Skeletal muscle satellite cell (primary cell): Measurements from ENCODE around the gene ARHGAP42.

Experiments
- H3K27me3 ChIP-seq: 2 replicates; pipeline ENCODE4 v1.7.0; 2013; ENCODE audit warnings: low read length; ENCODE audit not compliant: control insufficient read depth, insufficient read depth
- H3K36me3 ChIP-seq: 2 replicates; pipeline ENCODE4 v1.7.0; 2013; ENCODE audit warnings: mild to moderate bottlenecking, control low read depth, low read length; ENCODE audit not compliant: insufficient read depth
- H3K4me1 ChIP-seq: 2 replicates; pipeline ENCODE4 v1.7.0; 2013; ENCODE audit warnings: low read length; ENCODE audit not compliant: control insufficient read depth, insufficient read depth
- H3K4me2 ChIP-seq: 2 replicates; pipeline ENCODE4 v1.7.0; 2013; ENCODE audit warnings: mild to moderate bottlenecking, low read length
- H3K4me3 ChIP-seq: 2 replicates; pipeline ENCODE4 v1.7.0; 2013; ENCODE audit warnings: low read length
- H3K9ac ChIP-seq: 2 replicates; pipeline ENCODE4 v1.7.0; 2013; ENCODE audit warnings: mild to moderate bottlenecking, low read depth, low read length, moderate library complexity
- H3K9me3 ChIP-seq: replicated peaks from 2 replicates; pipeline ENCODE4 v1.7.0; 2013; ENCODE audit warnings: mild to moderate bottlenecking, control low read depth, low read length

ARHGAP42 gene

GRCh38 chr11:100810666-100811065 lies 123.6 kb downstream of the ARHGAP42 start:
- no peaks in the 10 kb centered on the region for H3K36me3 ChIP-seq
- H3K27me3 ChIP-seq, result no peaks in the 10 kb centered on the region
- peaks cover 24% of the 10 kb centered on the region for H3K4me1 ChIP-seq
- no peak overlapping the region for H3K9ac ChIP-seq
- no peak overlapping the region for H3K4me3 ChIP-seq
- H3K4me2 ChIP-seq, result no peak overlapping the region
- no peaks in the 10 kb centered on the region for H3K9me3 ChIP-seq

- H3K27me3 ChIP-seq, result no peaks in the 10 kb centered on the region
- no peak overlapping the region for H3K4me2 ChIP-seq
- H3K9ac ChIP-seq, result no peak overlapping the region
- no peaks in the 10 kb centered on the region for H3K36me3 ChIP-seq
- peaks cover 24% of the 10 kb centered on the region for H3K4me1 ChIP-seq
- no peak overlapping the region for H3K4me3 ChIP-seq
- H3K9me3 ChIP-seq, result no peaks in the 10 kb centered on the region
Observed at GRCh38 chr11:100812517-100812916, 125.4 kb downstream of the ARHGAP42 start.

- H3K4me3 ChIP-seq, result no peak overlapping the region
Observed at GRCh38 chr11:100815787-100816330, 128.8 kb downstream of the ARHGAP42 start.

GRCh38 chr11:100816823-100817222 lies 129.7 kb downstream of the ARHGAP42 start:
- H3K4me1 ChIP-seq, result peaks cover 6% of the 10 kb centered on the region
- H3K4me3 ChIP-seq, result no peak overlapping the region
- H3K4me2 ChIP-seq, result no peak overlapping the region
- no peak overlapping the region for H3K9ac ChIP-seq
- no peaks in the 10 kb centered on the region for H3K27me3 ChIP-seq
- no peaks in the 10 kb centered on the region for H3K36me3 ChIP-seq
- H3K9me3 ChIP-seq, result no peaks in the 10 kb centered on the region

More at GRCh38 chr11:100815787-100816330, 128.8 kb downstream of the ARHGAP42 start:
- peaks cover 6% of the 10 kb centered on the region for H3K4me1 ChIP-seq
- no peaks in the 10 kb centered on the region for H3K36me3 ChIP-seq
- H3K4me2 ChIP-seq, result no peak overlapping the region
- H3K9me3 ChIP-seq, result no peaks in the 10 kb centered on the region
- H3K27me3 ChIP-seq, result no peaks in the 10 kb centered on the region
- no peak overlapping the region for H3K9ac ChIP-seq

GRCh38 chr11:100817620-100818019 lies 130.5 kb downstream of the ARHGAP42 start:
- Histone ChIP-seq H3K4me3 (no peak overlapping the region), H3K27me3 (no peaks in the 10 kb centered on the region), H3K9ac (no peak overlapping the region), H3K4me1 (peaks cover 6% of the 10 kb centered on the region), H3K36me3 (no peaks in the 10 kb centered on the region), H3K9me3 (no peaks in the 10 kb centered on the region), H3K4me2 (no peak overlapping the region)

GRCh38 chr11:100820621-100821020 lies 133.5 kb downstream of the ARHGAP42 start:
- Histone ChIP-seq H3K36me3 (no peaks in the 10 kb centered on the region), H3K4me1 (peaks cover 11% of the 10 kb centered on the region)

GRCh38 chr11:100821198-100821597 lies 134.1 kb downstream of the ARHGAP42 start:
- peaks cover 11% of the 10 kb centered on the region for H3K4me1 ChIP-seq
- no peak overlapping the region for H3K9ac ChIP-seq
- H3K4me3 ChIP-seq, result no peak overlapping the region
- no peaks in the 10 kb centered on the region for H3K27me3 ChIP-seq
- H3K4me2 ChIP-seq, result no peak overlapping the region
- H3K36me3 ChIP-seq, result no peaks in the 10 kb centered on the region
- no peaks in the 10 kb centered on the region for H3K9me3 ChIP-seq

More at GRCh38 chr11:100820621-100821020, 133.5 kb downstream of the ARHGAP42 start:
- Histone ChIP-seq H3K27me3 (no peaks in the 10 kb centered on the region), H3K4me2 (no peak overlapping the region), H3K9me3 (no peaks in the 10 kb centered on the region), H3K9ac (no peak overlapping the region), H3K4me3 (no peak overlapping the region)

GRCh38 chr11:100823360-100823759 lies 136.3 kb downstream of the ARHGAP42 start:
- no peak overlapping the region for H3K4me3 ChIP-seq

GRCh38 chr11:100824041-100824809 lies 137.1 kb downstream of the ARHGAP42 start:
- Histone ChIP-seq H3K4me2 (no peak overlapping the region), H3K27me3 (no peaks in the 10 kb centered on the region), H3K4me1 (peaks cover 8% of the 10 kb centered on the region), H3K36me3 (no peaks in the 10 kb centered on the region), H3K9ac (no peak overlapping the region), H3K9me3 (no peaks in the 10 kb centered on the region), H3K4me3 (no peak overlapping the region)

More at GRCh38 chr11:100823360-100823759, 136.3 kb downstream of the ARHGAP42 start:
- Histone ChIP-seq H3K9me3 (no peaks in the 10 kb centered on the region), H3K27me3 (no peaks in the 10 kb centered on the region), H3K4me2 (peak overlapping the region; percentile 6), H3K36me3 (no peaks in the 10 kb centered on the region), H3K9ac (no peak overlapping the region), H3K4me1 (peaks cover 8% of the 10 kb centered on the region)

- Histone ChIP-seq H3K9ac (no peak overlapping the region), H3K27me3 (no peaks in the 10 kb centered on the region), H3K9me3 (no peaks in the 10 kb centered on the region), H3K4me1 (peaks cover 14% of the 10 kb centered on the region), H3K36me3 (no peaks in the 10 kb centered on the region), H3K4me3 (no peak overlapping the region), H3K4me2 (no peak overlapping the region)
Observed at GRCh38 chr11:100825626-100826025, 138.5 kb downstream of the ARHGAP42 start.

GRCh38 chr11:100827934-100828661 lies 141.0 kb downstream of the ARHGAP42 start:
- no peak overlapping the region for H3K9ac ChIP-seq
- H3K27me3 ChIP-seq, result no peaks in the 10 kb centered on the region
- H3K36me3 ChIP-seq, result no peaks in the 10 kb centered on the region
- H3K4me3 ChIP-seq, result no peak overlapping the region
- no peak overlapping the region for H3K4me2 ChIP-seq
- peaks cover 29% of the 10 kb centered on the region for H3K4me1 ChIP-seq
- no peaks in the 10 kb centered on the region for H3K9me3 ChIP-seq
